Activated CD8-positive, alpha-beta T cell treated with anti-CD3 and anti-CD28 coated beads for 36 hours (primary cell): Measurements from ENCODE around the gene GSPT2. TPM values are rescaled to one million over a fixed set of nuclear protein-coding genes. Genes with fewer than 3 reads are reported as not detected.
A peak's percentile ranks its signal among the peaks of the same experiment; 100 is the strongest.
"Not testable (repeated sequence)": the region's sequence is repeated elsewhere in the genome, so short reads cannot be mapped to it uniquely, and the experiment has no call there.

Source experiments
- ATAC-seq: fragments of 200-7000 bp; cut with Tn5 transposase; one replicate; pipeline ENCODE4 v1.10.0; 2021; ENCODE audit warnings: mild to moderate bottlenecking, moderate library complexity
- CTCF ChIA-PET: fragments of 350-600 bp; sonication (Branson Sonifier 250); formaldehyde crosslinking; loops from one replicate; lab custom pipeline; 2021; ENCODE audit warnings: antibody characterized with exemption; lab: Charles Lee
- POLR2A ChIA-PET: fragments of 350-600 bp; sonication (Branson Sonifier 250); formaldehyde crosslinking; loops from one replicate; lab custom pipeline; 2021; ENCODE audit warnings: antibody characterized with exemption; lab: Charles Lee
- DNase-seq: peaks from one replicate; pipeline ENCODE4 v3.0.0-alpha.2; 2020
- H3K27ac Mint-ChIP-seq: one replicate; pipeline ENCODE4 v1.8.0; 2021; ENCODE audit warnings: mild to moderate bottlenecking, mixed read lengths
- H3K27me3 Mint-ChIP-seq: one replicate; pipeline ENCODE4 v1.8.0; 2021; ENCODE audit warnings: mixed read lengths
- H3K36me3 Mint-ChIP-seq: one replicate; pipeline ENCODE4 v1.8.0; 2021; ENCODE audit warnings: low read depth, mixed read lengths
- H3K4me1 Mint-ChIP-seq: one replicate; pipeline ENCODE4 v1.8.0; 2021; ENCODE audit warnings: low read depth, mixed read lengths
- H3K4me3 Mint-ChIP-seq: one replicate; pipeline ENCODE4 v1.8.0; 2021; ENCODE audit warnings: mild to moderate bottlenecking, moderate library complexity, mixed read lengths
- H3K9me3 Mint-ChIP-seq: one replicate; pipeline ENCODE4 v1.8.0; 2021; ENCODE audit warnings: mixed read lengths
- CTCF ChIP-seq: fragments of 200-600 bp; IDR thresholded peaks from one replicate; pipeline ENCODE4 v1.8.0; 2022; ENCODE audit warnings: antibody characterized with exemption, mild to moderate bottlenecking
- intact Hi-C: fragments of 100-400 bp; cut with micrococcal nuclease; formaldehyde crosslinking; loops from one replicate; pipeline ENCODE4 v1.10.0; 2022
- total RNA-seq, 2 experiments: library from RNA; stranded (reverse); gene quantifications; one replicate each; pipeline ENCODE4 v1.2.3, GENCODE V29; 2021

The GSPT2 gene
- 10 to 100 TPM in 1 of 2 experiments, 1 to 10 TPM in 1; 9.7 to 10.0 TPM for total RNA-seq

GRCh38 chrX:51743179-51743957, at the start of gene GSPT2:
GSPT2 (plus strand) TSS chrX:51743442; CDS start chrX:51743627, 185 bp downstream.
- Mint-ChIP-seq H3K36me3 (peaks cover 24% of the 10 kb centered on the region), H3K4me3 (peak within 1 kb of the TSS; percentile 83), H3K27me3 (no peaks in the 10 kb centered on the region), H3K4me1 (peaks cover 18% of the 10 kb centered on the region), H3K9me3 (peaks cover 24% of the 10 kb centered on the region), H3K27ac (peak within 1 kb of the TSS; percentile 78)
- POLR2A ChIA-PET, result no interaction called here
- ATAC-seq (peak; percentile 97), DNase-seq (peak; percentile 82)
- intact Hi-C loops, result no loop called here
- TF ChIP-seq CTCF, result no peak
- CTCF ChIA-PET, result no interaction called here

- H3K27ac Mint-ChIP-seq, result no peak overlapping the region
- no peak overlapping the region for H3K4me3 Mint-ChIP-seq
- H3K36me3 Mint-ChIP-seq, result no peaks in the 10 kb centered on the region
- peaks cover 1% of the 10 kb centered on the region for H3K27me3 Mint-ChIP-seq
- no peaks in the 10 kb centered on the region for H3K9me3 Mint-ChIP-seq
- ChIA-PET POLR2A (no interaction called here), CTCF (no interaction called here)
- no peak for ATAC-seq
- no peak for TF ChIP-seq CTCF
- intact Hi-C loops, result no loop called here
- H3K4me1 Mint-ChIP-seq, result no peaks in the 10 kb centered on the region
- no peak for DNase-seq
These were observed 49.0 kb upstream of the GSPT2 start for GRCh38 chrX:51694254-51694653.

- ATAC-seq (no peak), DNase-seq (no peak)
- Mint-ChIP-seq H3K36me3 (no peaks in the 10 kb centered on the region), H3K27ac (no peak overlapping the region), H3K4me1 (no peaks in the 10 kb centered on the region), H3K27me3 (peaks cover 4% of the 10 kb centered on the region), H3K4me3 (no peak overlapping the region), H3K9me3 (no peaks in the 10 kb centered on the region)
- intact Hi-C loops, result no loop called here
- CTCF ChIA-PET, result no interaction called here
- TF ChIP-seq CTCF, result no peak
- POLR2A ChIA-PET, result no interaction called here
These were observed 45.8 kb upstream of the GSPT2 start for GRCh38 chrX:51697397-51697796.

- CTCF ChIA-PET, POLR2A ChIA-PET, H3K27ac Mint-ChIP-seq: not testable (repeated sequence)
These were observed 32.7 kb upstream of the GSPT2 start, which contains the start of gene CENPVL1 for GRCh38 chrX:51710277-51711164. CENPVL1 (plus strand) TSS chrX:51710512; CDS start chrX:51710512, 0 bp downstream.

GRCh38 chrX:51712943-51713647, 30.1 kb upstream of the GSPT2 start:
- H3K4me3 Mint-ChIP-seq, ATAC-seq, CTCF ChIA-PET, H3K9me3 Mint-ChIP-seq, H3K27ac Mint-ChIP-seq, DNase-seq, H3K36me3 Mint-ChIP-seq, intact Hi-C loops, POLR2A ChIA-PET, H3K4me1 Mint-ChIP-seq, H3K27me3 Mint-ChIP-seq: not testable (repeated sequence)

More at GRCh38 chrX:51710277-51711164, 32.7 kb upstream of the GSPT2 start, which contains the start of gene CENPVL1:
- intact Hi-C loops, DNase-seq, H3K27me3 Mint-ChIP-seq, H3K36me3 Mint-ChIP-seq, H3K9me3 Mint-ChIP-seq, H3K4me1 Mint-ChIP-seq, H3K4me3 Mint-ChIP-seq: not testable (repeated sequence)
- ATAC-seq, result peak; percentile 27
